Caki2 (cell line): ENCODE results near the gene DENND6A. TPM values are rescaled to one million over a fixed set of nuclear protein-coding genes. Genes with fewer than 3 reads are reported as not detected.

Experiments
- DNase-seq: peaks from one replicate; pipeline ENCODE4 v3.0.0-alpha.2; 2015; ENCODE audit warnings: low read depth
- in situ Hi-C: cut with HindIII; loops from 2 replicates; pipeline ENCODE4 v1.10.0; 2016; ENCODE audit warnings: low sequenced_read_pairs, low pct_unique_long_range_greater_than_20kb, mixed read lengths
- total RNA-seq: library from RNA; depleted of rRNA; stranded (reverse); fragments of >200 nt; shearing (Covaris generic); gene quantifications from 2 replicates; pipeline ENCODE4 v1.2.3, GENCODE V29; 2014; ENCODE audit warnings: low replicate concordance; rRNA removed

Gene DENND6A
- total RNA-seq, 1 experiment from 2014 or later = 12.7 TPM

DNA sequence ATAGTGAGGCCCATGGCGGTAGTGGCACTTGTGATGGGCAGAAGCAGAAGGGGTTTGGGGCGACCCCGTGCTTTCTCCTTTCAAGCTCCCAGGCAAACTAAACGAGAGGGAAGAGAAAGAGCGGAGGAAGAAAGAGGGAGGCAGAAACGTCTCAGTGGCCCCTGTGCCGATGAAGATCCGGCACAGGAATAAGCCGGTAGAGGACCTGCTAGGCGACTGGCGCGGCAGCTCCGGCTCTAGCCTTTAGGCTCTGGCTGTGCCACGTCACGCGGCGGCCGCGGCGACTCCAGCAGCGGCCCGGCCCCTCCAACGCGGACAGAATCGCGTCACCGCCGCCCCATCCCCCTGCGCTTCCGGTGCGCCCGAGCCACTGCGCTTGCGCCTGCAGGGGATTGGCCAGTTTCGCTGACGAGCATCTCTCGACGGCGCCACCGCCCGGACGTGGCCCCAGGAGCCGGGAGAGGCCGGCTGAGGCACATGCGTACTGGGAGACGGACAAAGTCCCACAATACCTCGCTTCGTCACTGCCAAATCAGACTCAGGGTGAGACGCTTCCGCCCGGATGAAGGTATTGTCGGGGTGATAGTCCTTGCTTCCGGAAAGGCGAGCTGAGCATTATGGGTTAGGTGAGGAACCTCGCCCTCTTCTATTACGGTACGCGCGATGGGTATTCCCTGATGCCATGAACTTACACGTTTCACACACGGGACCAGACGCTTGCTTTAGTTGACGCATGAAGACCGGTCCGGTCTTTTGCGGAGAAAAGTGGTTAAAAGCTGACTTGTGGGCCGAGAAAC lies 95.6 kb downstream of the DENND6A start, which contains the start of gene ARF4:
Gene ARF4 (minus strand): TSS at position 218 of the 797 bp plus-strand sequence. CDS start 204 bp downstream, at position 14.
- in situ Hi-C loops = no loop called here

GRCh38 chr3:57596495-57597126 lies 96.3 kb downstream of the DENND6A start:
- in situ Hi-C loops = no loop called here
- peak; percentile 69 for DNase-seq

More for the DNA sequence above, 95.6 kb downstream of the DENND6A start, which contains the start of gene ARF4:
- peak; percentile 99 for DNase-seq

- DNase-seq = no peak
- in situ Hi-C loops = no loop called here
Measured at GRCh38 chr3:57594576-57594975, 98.3 kb downstream of the DENND6A start.

GRCh38 chr3:57594144-57594543 lies 98.7 kb downstream of the DENND6A start:
- in situ Hi-C loops = no loop called here
- no peak for DNase-seq

- no peak for DNase-seq
- in situ Hi-C loops = no loop called here
Measured at GRCh38 chr3:57592306-57592705, 100.6 kb downstream of the DENND6A start.

DNA sequence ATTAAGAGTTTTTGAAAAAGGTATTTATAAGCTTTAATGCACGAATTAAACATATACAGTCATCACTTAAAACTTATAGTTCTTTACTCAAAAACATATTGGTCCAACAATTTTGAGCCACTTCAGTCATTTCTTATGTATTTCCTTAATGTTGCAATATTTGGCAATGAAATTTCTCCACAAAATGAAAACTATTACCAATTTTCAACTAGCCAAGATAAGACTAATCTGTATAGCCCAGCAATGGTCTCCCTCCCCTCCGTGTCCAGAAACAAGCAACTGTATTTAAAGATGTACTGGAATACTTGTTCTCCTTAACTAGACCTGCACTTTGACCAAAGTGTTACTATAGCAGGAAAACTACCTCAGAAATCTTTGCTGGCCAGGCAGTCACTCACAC lies 105.0 kb downstream of the DENND6A start:
- no peak for DNase-seq
- in situ Hi-C loops = no loop called here

GRCh38 chr3:57586778-57587177 lies 106.1 kb downstream of the DENND6A start:
- DNase-seq = no peak
- in situ Hi-C loops = no loop called here

GRCh38 chr3:57583544-57583943 lies 109.3 kb downstream of the DENND6A start:
- DNase-seq = no peak
- in situ Hi-C loops = no loop called here

DNA sequence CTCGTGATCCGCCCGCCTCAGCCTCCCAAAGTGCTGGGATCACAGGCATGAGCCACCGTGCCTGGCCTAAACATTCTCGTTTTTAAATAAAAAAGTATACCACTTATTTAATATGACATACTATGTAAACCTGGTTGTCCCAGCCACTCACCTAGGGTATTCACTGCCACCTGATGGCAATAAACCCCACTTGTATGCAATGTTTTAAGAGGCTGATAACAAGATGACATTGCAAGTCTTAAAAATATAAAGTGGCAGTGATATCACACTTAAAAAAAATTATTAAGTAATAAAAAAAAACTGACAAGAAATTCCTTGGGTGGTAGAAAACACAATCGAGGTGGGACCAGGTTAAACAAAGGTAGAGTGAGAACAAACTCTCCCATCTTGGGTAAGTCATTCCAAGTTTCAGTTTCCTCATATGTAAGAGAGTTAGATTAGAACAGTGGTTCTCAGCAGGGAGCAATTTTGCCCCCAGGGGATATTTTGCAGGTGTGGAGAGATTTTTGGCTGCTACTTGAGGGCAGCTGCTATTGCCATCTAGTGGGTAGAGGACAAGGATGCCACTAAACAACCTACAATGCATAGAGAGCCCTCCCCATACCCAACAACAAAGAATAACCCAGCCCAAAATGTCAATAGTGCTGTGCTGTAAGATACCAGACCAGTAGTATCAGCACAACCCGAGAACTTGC lies 110.3 kb downstream of the DENND6A start:
- peak; percentile 16 for DNase-seq
- in situ Hi-C loops = no loop called here

DNA sequence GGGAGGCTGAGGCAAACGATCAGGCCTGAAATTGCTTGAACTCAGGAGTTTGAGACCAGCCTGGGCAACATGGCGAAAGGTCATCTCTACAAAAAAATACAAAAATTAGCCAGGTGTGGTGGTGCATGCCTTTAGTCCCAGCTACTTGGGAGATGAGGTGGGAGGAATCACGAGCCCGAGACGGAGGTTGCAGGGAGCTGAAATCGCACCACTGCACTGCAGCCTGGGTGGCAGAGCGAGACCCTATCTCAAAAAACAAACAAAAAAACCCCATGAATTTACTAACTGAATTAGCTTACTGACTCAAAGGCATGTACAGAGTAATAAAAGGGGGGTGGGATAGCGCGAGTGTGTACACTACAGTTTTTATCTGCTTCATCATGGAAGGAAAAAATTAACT lies 115.1 kb downstream of the DENND6A start:
- no peak for DNase-seq
- in situ Hi-C loops = no loop called here

GRCh38 chr3:57575966-57576626 lies 116.8 kb downstream of the DENND6A start:
- no peak for DNase-seq
- in situ Hi-C loops = no loop called here

Other genes starting within 250 kb of the DENND6A start
- 0.07 TPM in 1 of 2 replicates, not detected in the other for gene DNAH12, start 148.7 kb downstream of the DENND6A start, total RNA-seq
- 5.9 and 7.6 TPM in 2 replicates for gene PDE12, start 136.8 kb downstream of the DENND6A start, total RNA-seq
- 108 and 148 TPM in 2 replicates for gene ARF4, start 95.7 kb downstream of the DENND6A start, total RNA-seq
- 20.4 and 24.7 TPM in 2 replicates for gene SLMAP, start 63.2 kb upstream of the DENND6A start, total RNA-seq